Smooth muscle cell (in vitro differentiated cells): Measurements from ENCODE around the gene SEC63. TPM values are rescaled to one million over a fixed set of nuclear protein-coding genes. Genes with fewer than 3 reads are reported as not detected.

Experiments used
- DNase-seq: peaks from one replicate; lab custom pipeline; 2025; ENCODE audit not compliant: unreplicated experiment; lab: John Stamatoyannopoulos, UW
- H2AFZ ChIP-seq: fragments of 200-600 bp; sonication (generic); 2 replicates; pipeline ENCODE4 v1.6.0; 2016; ENCODE audit warnings: antibody characterized with exemption, low read depth, mild to moderate bottlenecking
- H3F3A ChIP-seq: fragments of 200-600 bp; sonication (generic); 2 replicates; pipeline ENCODE4 v1.6.0; 2017; ENCODE audit warnings: antibody characterized with exemption, low read depth
- H3K27ac ChIP-seq: fragments of 200-600 bp; sonication (generic); 2 replicates; pipeline ENCODE4 v1.5.1; 2016; ENCODE audit warnings: low read depth, mild to moderate bottlenecking
- H3K27me3 ChIP-seq: fragments of 200-600 bp; sonication (generic); 2 replicates; pipeline ENCODE4 v1.6.1; 2016; ENCODE audit warnings: low read depth, mild to moderate bottlenecking
- H3K36me3 ChIP-seq: fragments of 200-600 bp; sonication (generic); 2 replicates; pipeline ENCODE4 v1.5.1; 2016; ENCODE audit warnings: low read depth
- H3K4me1 ChIP-seq: fragments of 200-600 bp; sonication (generic); 2 replicates; pipeline ENCODE4 v1.5.1; 2016; ENCODE audit warnings: low read depth
- H3K4me2 ChIP-seq: fragments of 200-600 bp; sonication (generic); 2 replicates; pipeline ENCODE4 v1.6.0; 2016; ENCODE audit warnings: mild to moderate bottlenecking
- H3K4me3 ChIP-seq: fragments of 200-600 bp; sonication (generic); 2 replicates; pipeline ENCODE4 v1.5.1; 2016; ENCODE audit warnings: mild to moderate bottlenecking
- H3K79me2 ChIP-seq: fragments of 200-600 bp; sonication (generic); 2 replicates; pipeline ENCODE4 v1.6.0; 2016; ENCODE audit warnings: low read depth, mild to moderate bottlenecking
- H3K9ac ChIP-seq: fragments of 200-600 bp; sonication (generic); 2 replicates; pipeline ENCODE4 v1.6.0; 2016; ENCODE audit warnings: low read depth
- H3K9me3 ChIP-seq: fragments of 200-600 bp; sonication (generic); replicated peaks from 2 replicates; pipeline ENCODE4 v1.5.1; 2016; ENCODE audit warnings: low read depth
- H4K20me1 ChIP-seq: fragments of 200-600 bp; sonication (generic); 2 replicates; pipeline ENCODE4 v1.6.0; 2016; ENCODE audit warnings: low read depth
- CTCF ChIP-seq: fragments of 200-600 bp; sonication (generic); IDR thresholded peaks from 2 replicates; pipeline ENCODE4 v1.5.1; 2017; ENCODE audit warnings: borderline replicate concordance, mild to moderate bottlenecking, antibody characterized with exemption; ENCODE audit not compliant: insufficient read depth, poor library complexity, severe bottlenecking
- WGBS: methylation state at CpG from one replicate; pipeline ENCODE4 v1.1.7; 2016; ENCODE audit warnings: low lambda C conversion rate; 5-methylcytosine and 5-hydroxymethylcytosine counted together
- polyA plus RNA-seq: library from polyadenylated mRNA; unstranded; fragments of >200 nt; fragmentation: Nextera tagmentation; extraction: Ambion mirVana; gene quantifications from 2 replicates; pipeline ENCODE4 v1.2.1, GENCODE V29; 2016
- total RNA-seq: library from RNA; depleted of rRNA; stranded (reverse); fragments of >200 nt; gene quantifications from 2 replicates; pipeline ENCODE4 v1.2.3, GENCODE V29; 2014

The SEC63 gene
- total and polyA plus RNA-seq, 2 experiments from 2014 or later: 67.0 to 95.1 TPM

GRCh38 chr6:107853230-107853629 lies 104.8 kb downstream of the SEC63 start:
- no peak for TF ChIP-seq CTCF
- Histone ChIP-seq H3K4me2 (no peak overlapping the region), H2AFZ (no peak overlapping the region), H3K9me3 (no peaks in the 10 kb centered on the region), H3K36me3 (no peaks in the 10 kb centered on the region), H3K9ac (no peak overlapping the region), H3K27ac (no peak overlapping the region), H3K4me1 (peaks cover 3% of the 10 kb centered on the region), H3K27me3 (no peaks in the 10 kb centered on the region), H3K79me2 (no peaks in the 10 kb centered on the region), H3F3A (no peaks in the 10 kb centered on the region), H4K20me1 (no peaks in the 10 kb centered on the region), H3K4me3 (no peak overlapping the region)
- WGBS: 97% methylated on average over 3 of the region's 3 CpGs
- DNase-seq: no peak

- no peaks in the 10 kb centered on the region for H4K20me1 ChIP-seq
- H3K36me3 ChIP-seq: no peaks in the 10 kb centered on the region
- H2AFZ ChIP-seq: no peak overlapping the region
- H3K4me1 ChIP-seq: peaks cover 3% of the 10 kb centered on the region
- no peaks in the 10 kb centered on the region for H3K79me2 ChIP-seq
- H3K9me3 ChIP-seq: no peaks in the 10 kb centered on the region
- WGBS: 90% methylated on average over 6 of the region's 6 CpGs
- no peak for TF ChIP-seq CTCF
- H3K27me3 ChIP-seq: peaks cover 5% of the 10 kb centered on the region
- no peak overlapping the region for H3K27ac ChIP-seq
- no peak overlapping the region for H3K4me3 ChIP-seq
- no peak for DNase-seq
- H3K4me2 ChIP-seq: no peak overlapping the region
- no peak overlapping the region for H3K9ac ChIP-seq
- no peaks in the 10 kb centered on the region for H3F3A ChIP-seq
Observed at GRCh38 chr6:107849325-107849724, 108.7 kb downstream of the SEC63 start.

GRCh38 chr6:107847844-107848802 lies 109.9 kb downstream of the SEC63 start:
- no peaks in the 10 kb centered on the region for H3K36me3 ChIP-seq

More at GRCh38 chr6:107847844-107848802, 109.9 kb downstream of the SEC63 start:
- no peaks in the 10 kb centered on the region for H3K79me2 ChIP-seq
- no peaks in the 10 kb centered on the region for H3K9me3 ChIP-seq
- no peak overlapping the region for H3K27ac ChIP-seq
- H3K4me3 ChIP-seq: peak overlapping the region; percentile 63
- TF ChIP-seq CTCF: peak; percentile 98
- H3K4me1 ChIP-seq: peaks cover 3% of the 10 kb centered on the region
- H4K20me1 ChIP-seq: no peaks in the 10 kb centered on the region
- H3K4me2 ChIP-seq: peak overlapping the region; percentile 93
- no peaks in the 10 kb centered on the region for H3F3A ChIP-seq
- peaks cover 5% of the 10 kb centered on the region for H3K27me3 ChIP-seq
- 3% methylated on average over 52 of the region's 52 CpGs for WGBS
- peak overlapping the region; percentile 58 for H3K9ac ChIP-seq
- peak overlapping the region; percentile 98 for H2AFZ ChIP-seq
- DNase-seq: peak; percentile 79
